Measurements from ENCODE around the gene ITIH4. TPM values are rescaled to one million over a fixed set of nuclear protein-coding genes. Genes with fewer than 3 reads are reported as not detected.

Gene ITIH4
- total RNA-seq, 3 donors from 2014 or later (not counting 1 experiment from before 2014, with no cell fraction given): 28.2 to 33.0 (median 32.8) TPM

DNA sequence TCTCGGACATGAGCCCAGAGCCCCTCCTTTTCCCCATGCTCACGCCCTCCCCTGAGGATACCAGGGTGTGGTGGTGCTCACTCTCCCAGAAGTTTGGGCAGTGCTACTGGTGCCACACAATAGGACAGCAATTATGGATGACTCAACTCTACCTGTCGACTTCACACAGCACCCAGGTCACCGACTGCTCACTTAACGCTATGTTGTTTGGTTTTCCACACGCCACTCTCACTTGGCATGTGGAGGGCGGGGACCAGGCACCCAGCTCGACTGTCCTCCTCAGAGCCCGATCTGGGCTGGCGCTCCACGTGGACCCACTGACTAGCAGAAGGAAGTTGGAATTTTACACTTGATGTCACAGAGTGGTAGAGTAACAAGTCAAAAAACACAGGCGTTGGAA is 36.0 kb upstream of the ITIH4 start:
- Mint-ChIP-seq H3K9me3 (peaks cover 0 to 2% of the 10 kb centered on the region in 2 donors), H3K27me3 (ENCODE audit: low read depth in 2 of 2) (no peaks in the 10 kb centered on the region), H3K27ac (no peak overlapping the region), H3K36me3 (no peaks in the 10 kb centered on the region), H3K4me1 (peaks cover 27 to 46% of the 10 kb centered on the region in 2 donors), H3K4me3 (no peak overlapping the region)
- TF ChIP-seq, protein P1, sequence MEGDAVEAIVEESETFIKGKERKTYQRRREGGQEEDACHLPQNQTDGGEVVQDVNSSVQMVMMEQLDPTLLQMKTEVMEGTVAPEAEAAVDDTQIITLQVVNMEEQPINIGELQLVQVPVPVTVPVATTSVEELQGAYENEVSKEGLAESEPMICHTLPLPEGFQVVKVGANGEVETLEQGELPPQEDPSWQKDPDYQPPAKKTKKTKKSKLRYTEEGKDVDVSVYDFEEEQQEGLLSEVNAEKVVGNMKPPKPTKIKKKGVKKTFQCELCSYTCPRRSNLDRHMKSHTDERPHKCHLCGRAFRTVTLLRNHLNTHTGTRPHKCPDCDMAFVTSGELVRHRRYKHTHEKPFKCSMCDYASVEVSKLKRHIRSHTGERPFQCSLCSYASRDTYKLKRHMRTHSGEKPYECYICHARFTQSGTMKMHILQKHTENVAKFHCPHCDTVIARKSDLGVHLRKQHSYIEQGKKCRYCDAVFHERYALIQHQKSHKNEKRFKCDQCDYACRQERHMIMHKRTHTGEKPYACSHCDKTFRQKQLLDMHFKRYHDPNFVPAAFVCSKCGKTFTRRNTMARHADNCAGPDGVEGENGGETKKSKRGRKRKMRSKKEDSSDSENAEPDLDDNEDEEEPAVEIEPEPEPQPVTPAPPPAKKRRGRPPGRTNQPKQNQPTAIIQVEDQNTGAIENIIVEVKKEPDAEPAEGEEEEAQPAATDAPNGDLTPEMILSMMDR (IDR thresholded peaks at IDR 0.05): no peak
- no peaks in the 10 kb centered on the region for H3K4me1 ChIP-seq (ENCODE audit: control insufficient read depth, insufficient read depth, low read length)
- WGBS (ENCODE audit: insufficient coverage): 99% methylated on average over 12 of the region's 12 CpGs
- H3K27ac ChIP-seq (ENCODE audit: low read length): no peak overlapping the region
- no peaks in the 10 kb centered on the region for H3K27me3 ChIP-seq (ENCODE audit: control insufficient read depth, insufficient read depth, low read length)
- H3K9me3 ChIP-seq (ENCODE audit: control insufficient read depth, insufficient read depth, low read length): peaks cover 8% of the 10 kb centered on the region
- DNase-seq (no peak), ATAC-seq (no peak)
- H3K4me3 ChIP-seq (ENCODE audit: low read length): no peak overlapping the region
- H3K36me3 ChIP-seq (ENCODE audit: control insufficient read depth, insufficient read depth, low read length): no peaks in the 10 kb centered on the region
- intact Hi-C loops (cut with micrococcal nuclease): no loop called here

DNA sequence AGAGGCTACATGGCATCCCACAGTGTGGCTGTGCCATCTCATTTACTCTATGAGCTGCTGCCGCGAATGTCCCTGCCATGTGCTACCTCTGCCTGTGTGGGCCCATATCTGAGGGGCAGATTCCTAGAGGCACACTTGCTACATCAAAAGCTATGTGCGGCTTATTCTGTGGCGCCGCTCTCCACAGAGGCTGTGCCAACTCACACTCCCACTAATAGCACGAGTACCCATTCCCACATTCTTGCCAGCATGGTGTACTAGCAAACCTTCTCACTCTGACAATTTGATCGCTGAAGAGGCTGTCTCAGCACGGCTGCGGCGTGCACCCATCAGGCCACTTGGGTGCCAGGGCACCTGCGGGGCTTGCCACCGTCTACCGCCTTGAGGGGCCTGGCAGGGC is 35.5 kb upstream of the ITIH4 start:
- Mint-ChIP-seq H3K36me3 (no peaks in the 10 kb centered on the region), H3K4me3 (no peak overlapping the region), H3K9me3 (peaks cover 0 to 2% of the 10 kb centered on the region in 2 donors), H3K27me3 (ENCODE audit: low read depth in 2 of 2) (no peaks in the 10 kb centered on the region), H3K27ac (no peak overlapping the region), H3K4me1 (peaks cover 24 to 41% of the 10 kb centered on the region in 2 donors)
- H3K4me3 ChIP-seq (ENCODE audit: low read length): no peak overlapping the region
- H3K27ac ChIP-seq (ENCODE audit: low read length): no peak overlapping the region
- H3K9me3 ChIP-seq (ENCODE audit: control insufficient read depth, insufficient read depth, low read length): peaks cover 8% of the 10 kb centered on the region
- H3K36me3 ChIP-seq (ENCODE audit: control insufficient read depth, insufficient read depth, low read length): no peaks in the 10 kb centered on the region
- no peaks in the 10 kb centered on the region for H3K4me1 ChIP-seq (ENCODE audit: control insufficient read depth, insufficient read depth, low read length)
- WGBS (ENCODE audit: insufficient coverage): 98% methylated on average over 13 of the region's 13 CpGs
- DNase-seq (no peak), ATAC-seq (no peak)
- no peaks in the 10 kb centered on the region for H3K27me3 ChIP-seq (ENCODE audit: control insufficient read depth, insufficient read depth, low read length)
- TF ChIP-seq, protein P1 (IDR thresholded peaks at IDR 0.05): no peak
- intact Hi-C loops (cut with micrococcal nuclease): no loop called here

DNA sequence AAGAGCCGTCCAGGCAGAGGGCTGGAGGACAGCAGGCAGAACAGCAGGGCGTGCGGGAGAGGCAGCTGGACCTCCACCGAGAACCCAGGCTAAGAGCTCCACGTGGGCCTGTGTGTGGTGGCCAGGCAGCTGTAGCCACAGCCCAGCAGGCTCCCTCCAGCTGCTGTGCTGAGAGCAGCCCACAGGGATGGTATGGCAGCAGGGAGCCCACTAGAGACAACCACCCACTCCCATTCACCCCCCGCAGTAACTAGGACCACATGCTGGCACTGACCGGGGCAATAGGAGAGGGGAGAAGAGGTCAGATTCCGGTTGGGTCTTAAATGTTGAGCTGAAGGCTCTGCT is 29.9 kb upstream of the ITIH4 start:
- TF ChIP-seq, protein P1 (IDR thresholded peaks at IDR 0.05): no peak
- H3K9me3 Mint-ChIP-seq: peaks cover 0 to 2% of the 10 kb centered on the region in 2 donors
- H3K27me3 Mint-ChIP-seq (ENCODE audit: low read depth in 2 of 2): no peaks in the 10 kb centered on the region
- Histone ChIP-seq H3K9me3 (ENCODE audit: control insufficient read depth, insufficient read depth, low read length) (peaks cover 8% of the 10 kb centered on the region), H3K36me3 (ENCODE audit: control insufficient read depth, insufficient read depth, low read length) (peaks cover 2% of the 10 kb centered on the region), H3K27me3 (ENCODE audit: control insufficient read depth, insufficient read depth, low read length) (no peaks in the 10 kb centered on the region), H3K4me1 (ENCODE audit: control insufficient read depth, insufficient read depth, low read length) (no peaks in the 10 kb centered on the region), H3K4me3 (ENCODE audit: low read length) (no peak overlapping the region), H3K27ac (ENCODE audit: low read length) (no peak overlapping the region)
- no peak for ATAC-seq
- intact Hi-C loops (cut with micrococcal nuclease): no loop called here
- H3K4me3 Mint-ChIP-seq: no peak overlapping the region
- no peaks in the 10 kb centered on the region for H3K36me3 Mint-ChIP-seq
- no peak for DNase-seq
- H3K27ac Mint-ChIP-seq: no peak overlapping the region
- H3K4me1 Mint-ChIP-seq: peaks cover 15 to 17% of the 10 kb centered on the region in 2 donors
- WGBS (ENCODE audit: insufficient coverage): 97% methylated on average over 7 of the region's 8 CpGs

DNA sequence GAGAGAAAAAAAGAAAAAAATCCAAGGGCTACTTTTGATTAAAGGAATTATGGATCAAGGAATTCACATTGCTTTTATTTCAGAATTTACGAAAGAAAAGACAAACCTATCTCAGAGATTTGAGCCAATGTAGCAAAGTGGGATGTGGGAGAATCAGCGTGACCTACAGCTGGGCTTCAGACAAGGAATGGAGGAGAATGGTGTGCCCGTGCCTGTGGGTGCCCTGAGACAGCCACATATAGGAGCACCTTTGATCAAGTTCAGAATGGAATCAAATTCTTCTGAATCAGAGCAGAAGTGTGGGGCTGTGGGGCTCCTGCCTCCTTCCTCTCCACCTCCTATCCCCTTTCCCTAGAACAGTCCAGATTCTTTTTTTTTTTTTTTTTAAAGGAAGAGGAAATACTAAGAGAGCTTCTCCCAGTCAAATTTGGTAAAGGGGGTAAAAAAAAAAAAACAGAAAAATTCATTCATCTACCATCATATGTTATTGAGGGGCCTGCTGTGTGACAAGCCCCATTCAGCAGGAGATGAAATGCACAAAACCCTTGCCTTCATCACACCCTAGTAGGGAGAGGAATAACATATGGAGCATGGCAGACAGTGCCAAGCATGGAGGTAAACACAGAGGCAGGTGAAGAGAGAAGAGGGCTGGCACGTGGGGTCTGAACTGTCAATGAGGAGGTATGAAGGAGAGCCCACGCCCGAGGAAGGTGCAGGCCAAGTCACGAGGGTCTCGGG is 29.4 kb upstream of the ITIH4 start:
- H3K4me1 ChIP-seq (ENCODE audit: control insufficient read depth, insufficient read depth, low read length): no peaks in the 10 kb centered on the region
- H3K36me3 Mint-ChIP-seq: no peaks in the 10 kb centered on the region
- H3K9me3 Mint-ChIP-seq: no peaks in the 10 kb centered on the region
- DNase-seq: no peak
- no peak for ATAC-seq
- no peaks in the 10 kb centered on the region for H3K27me3 Mint-ChIP-seq (ENCODE audit: low read depth in 2 of 2)
- TF ChIP-seq, protein P1 (IDR thresholded peaks at IDR 0.05): no peak
- no peak overlapping the region for H3K27ac Mint-ChIP-seq
- H3K9me3 ChIP-seq (ENCODE audit: control insufficient read depth, insufficient read depth, low read length): peaks cover 8% of the 10 kb centered on the region
- 98% methylated on average over 8 of the region's 8 CpGs for whole genome bisulfite sequencing (ENCODE audit: insufficient coverage)
- H3K4me3 Mint-ChIP-seq: no peak overlapping the region
- peaks cover 15 to 17% of the 10 kb centered on the region in 2 donors for H3K4me1 Mint-ChIP-seq
- intact Hi-C loops (cut with micrococcal nuclease): no loop called here
- peaks cover 2% of the 10 kb centered on the region for H3K36me3 ChIP-seq (ENCODE audit: control insufficient read depth, insufficient read depth, low read length)
- no peak overlapping the region for H3K4me3 ChIP-seq (ENCODE audit: low read length)
- no peak overlapping the region for H3K27ac ChIP-seq (ENCODE audit: low read length)
- no peaks in the 10 kb centered on the region for H3K27me3 ChIP-seq (ENCODE audit: control insufficient read depth, insufficient read depth, low read length)

Measured in natural killer cell (primary cell).